Esophagus muscularis mucosa (tissue), 3 donors: Measurements from ENCODE around the gene GALNT7.

Experiments
- POLR2AphosphoS5 ChIP-seq, 2 donors: sonication (generic); formaldehyde crosslinking; IDR thresholded peaks; one replicate each; pipeline ENCODE4 v1.6.1; 2017; ENCODE audit warnings: antibody characterized with exemption in 2 of 2
- TF ChIP-seq, protein P1 (sequence below), 3 experiments: fragments of 200-600 bp in 2 of 3; fragments of 450-650 bp in 1 of 3; sonication (generic) in 2 of 3; IDR thresholded peaks; one replicate each; pipeline ENCODE4 v1.5.1; 2017 to 2019; ENCODE audit warnings: antibody characterized with exemption in 3 of 3, mild to moderate bottlenecking in 2 of 3, moderate library complexity in 1 of 3

DNA sequence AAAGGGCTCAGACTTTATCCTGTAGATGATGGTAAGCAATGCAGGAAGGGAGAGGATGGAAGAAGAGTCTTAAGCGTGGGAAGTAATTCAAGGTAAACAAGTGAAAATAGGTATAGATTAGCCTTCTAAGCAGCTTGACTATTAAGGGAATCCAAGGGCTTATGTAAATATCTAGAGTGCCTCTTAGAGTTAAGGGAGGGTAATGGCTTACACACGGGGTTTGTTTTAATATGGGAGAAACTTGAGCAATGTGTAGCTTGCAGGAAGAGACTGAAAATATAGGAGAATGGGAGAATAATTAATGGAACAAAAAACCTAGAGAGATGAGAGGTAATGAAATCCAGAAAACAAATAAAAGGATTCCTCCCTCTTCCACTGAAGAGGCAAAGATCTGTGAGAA is 189.3 kb downstream of the GALNT7 start:
- TF ChIP-seq, protein P1, sequence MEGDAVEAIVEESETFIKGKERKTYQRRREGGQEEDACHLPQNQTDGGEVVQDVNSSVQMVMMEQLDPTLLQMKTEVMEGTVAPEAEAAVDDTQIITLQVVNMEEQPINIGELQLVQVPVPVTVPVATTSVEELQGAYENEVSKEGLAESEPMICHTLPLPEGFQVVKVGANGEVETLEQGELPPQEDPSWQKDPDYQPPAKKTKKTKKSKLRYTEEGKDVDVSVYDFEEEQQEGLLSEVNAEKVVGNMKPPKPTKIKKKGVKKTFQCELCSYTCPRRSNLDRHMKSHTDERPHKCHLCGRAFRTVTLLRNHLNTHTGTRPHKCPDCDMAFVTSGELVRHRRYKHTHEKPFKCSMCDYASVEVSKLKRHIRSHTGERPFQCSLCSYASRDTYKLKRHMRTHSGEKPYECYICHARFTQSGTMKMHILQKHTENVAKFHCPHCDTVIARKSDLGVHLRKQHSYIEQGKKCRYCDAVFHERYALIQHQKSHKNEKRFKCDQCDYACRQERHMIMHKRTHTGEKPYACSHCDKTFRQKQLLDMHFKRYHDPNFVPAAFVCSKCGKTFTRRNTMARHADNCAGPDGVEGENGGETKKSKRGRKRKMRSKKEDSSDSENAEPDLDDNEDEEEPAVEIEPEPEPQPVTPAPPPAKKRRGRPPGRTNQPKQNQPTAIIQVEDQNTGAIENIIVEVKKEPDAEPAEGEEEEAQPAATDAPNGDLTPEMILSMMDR (IDR thresholded peaks at IDR 0.05), result no peak
- TF ChIP-seq POLR2AphosphoS5 (IDR thresholded peaks at IDR 0.05), result no peak
